GM12875 (cell line): ENCODE results near the gene CSH1.
"Not testable (repeated sequence)": the region's sequence is repeated elsewhere in the genome, so short reads cannot be mapped to it uniquely, and the experiment has no call there.

ENCODE experiments used
- H3K4me3 ChIP-seq: one replicate; pipeline ENCODE4 v1.5.1; 2011; ENCODE audit warnings: low read depth, low read length, control low read depth
- CTCF ChIP-seq: IDR thresholded peaks from 2 replicates; pipeline ENCODE4 v1.5.1; 2011; ENCODE audit warnings: low read depth, mild to moderate bottlenecking, control low read depth, inconsistent platforms, low read length, moderate library complexity, borderline replicate concordance; ENCODE audit not compliant: insufficient read depth

Gene CSH1

GRCh38 chr17:63880706-63881105 lies 15.7 kb downstream of the CSH1 start:
- no peak overlapping the region for H3K4me3 ChIP-seq
- no peak for TF ChIP-seq CTCF

DNA sequence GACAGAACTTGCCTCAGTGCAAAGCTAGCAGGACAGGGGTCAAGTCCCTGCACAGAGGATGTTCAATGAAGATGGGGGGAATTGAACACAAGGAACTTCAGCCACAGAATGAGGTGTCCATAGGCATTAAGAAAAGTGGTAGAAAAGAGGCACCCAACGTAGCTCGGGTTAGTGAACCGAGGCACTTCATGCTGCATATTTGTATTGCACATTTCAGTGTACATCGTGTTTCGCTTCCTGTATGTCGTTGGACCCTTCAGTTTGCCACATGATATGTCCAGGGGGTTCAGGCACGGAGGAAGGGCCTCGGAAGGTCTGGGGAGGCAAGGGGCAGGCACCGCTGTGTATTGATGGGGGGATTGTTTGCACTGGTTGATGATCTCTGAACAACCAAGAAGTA lies 18.0 kb downstream of the CSH1 start:
- not testable (repeated sequence) for H3K4me3 ChIP-seq

- not testable (repeated sequence) for H3K4me3 ChIP-seq
Measured at GRCh38 chr17:63874693-63875092, 21.7 kb downstream of the CSH1 start.

DNA sequence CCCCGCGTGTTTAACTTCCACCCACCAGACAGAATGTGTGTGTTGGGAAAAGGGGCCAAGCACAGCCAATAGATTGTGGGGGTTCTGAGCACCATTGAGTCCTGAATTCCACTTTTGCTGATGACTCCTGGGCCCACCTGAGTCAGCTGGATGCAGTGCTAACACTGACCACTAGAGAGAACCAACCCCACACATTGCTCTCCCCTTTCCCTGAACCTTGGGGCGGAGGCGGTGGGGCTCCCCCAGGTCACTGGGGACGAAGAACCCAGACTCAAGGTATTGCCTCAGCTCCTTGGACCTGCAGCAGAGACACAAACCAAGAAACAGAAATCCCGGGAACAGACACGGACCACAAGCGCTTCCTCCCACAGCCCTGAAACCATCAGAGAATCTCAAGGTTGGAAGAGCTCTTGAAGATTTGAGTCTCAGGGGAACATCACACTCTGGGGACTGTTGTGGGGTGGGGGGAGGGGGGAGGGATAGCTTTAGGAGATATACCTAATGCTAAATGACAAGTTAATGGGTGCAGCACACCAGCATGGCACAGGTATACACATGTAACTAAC lies 22.2 kb downstream of the CSH1 start:
- H3K4me3 ChIP-seq: not testable (repeated sequence)

DNA sequence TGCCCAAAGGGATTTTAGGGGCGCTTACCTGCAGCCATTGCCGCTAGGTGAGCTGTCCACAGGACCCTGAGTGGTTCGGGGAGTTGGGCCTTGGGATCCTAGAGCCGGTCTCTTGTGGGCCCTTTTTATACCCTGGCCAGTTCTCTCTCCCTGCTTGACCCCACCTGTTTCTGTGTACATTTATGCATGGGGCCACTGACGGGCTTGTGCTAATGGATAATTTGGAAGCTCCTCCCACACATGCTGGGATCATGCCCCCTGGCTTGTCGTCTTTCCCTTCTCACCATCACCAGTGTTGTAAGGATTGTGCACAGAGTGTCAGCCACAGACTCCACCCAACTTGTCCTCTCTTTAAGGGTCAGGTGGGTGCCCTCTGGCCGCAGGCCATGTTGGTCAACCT lies 22.8 kb downstream of the CSH1 start, which contains the start of gene CSH2:
Gene CSH2 (minus strand): TSS at position 101 of the 400 bp plus-strand sequence. CDS start 63 bp downstream, at position 38.
- H3K4me3 ChIP-seq: not testable (repeated sequence)

- not testable (repeated sequence) for H3K4me3 ChIP-seq
Measured at GRCh38 chr17:63871646-63872365, 24.6 kb downstream of the CSH1 start.

- not testable (repeated sequence) for H3K4me3 ChIP-seq
Measured at GRCh38 chr17:63870292-63870665, 26.1 kb downstream of the CSH1 start.

DNA sequence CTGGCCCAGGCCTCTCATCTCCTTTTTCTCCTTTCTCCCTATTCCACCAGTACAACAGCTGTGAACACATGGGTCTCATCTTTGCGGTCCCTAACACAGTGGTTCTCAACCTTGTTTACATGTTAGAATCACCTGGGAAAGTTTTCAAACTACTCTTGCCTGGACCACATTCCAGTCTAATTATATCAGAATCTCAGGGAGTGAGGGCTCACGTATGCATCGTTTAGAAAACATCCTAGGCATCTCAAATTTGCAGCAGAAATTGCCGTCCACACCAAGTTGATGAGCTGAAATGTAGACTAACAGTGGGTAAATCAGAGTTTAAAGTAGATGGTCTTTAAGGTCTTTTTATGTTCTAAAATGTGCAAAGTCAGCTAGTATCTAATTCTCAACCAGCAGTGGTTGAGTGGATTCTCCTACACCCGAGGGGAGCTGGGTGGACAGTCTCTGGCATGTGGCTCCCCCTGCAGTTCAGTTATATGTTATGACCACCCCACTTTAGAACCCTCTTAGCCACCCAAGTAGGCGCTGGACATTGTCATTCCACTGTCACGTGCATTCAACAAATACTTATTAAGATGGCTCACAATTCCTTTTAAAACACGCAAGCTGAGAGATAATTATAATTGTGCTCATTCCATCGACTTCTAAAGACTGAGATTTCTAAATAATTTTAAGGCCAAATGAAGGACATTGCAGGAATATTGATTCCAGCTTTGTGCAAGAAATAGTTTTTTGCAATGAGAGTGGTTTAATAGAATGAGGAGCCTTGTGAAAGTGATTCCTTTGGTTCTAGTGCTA lies 26.7 kb downstream of the CSH1 start:
- peak; percentile 9; the same call in 1 of the 2 replicates for TF ChIP-seq CTCF
- not testable (repeated sequence) for H3K4me3 ChIP-seq

- not testable (repeated sequence) for H3K4me3 ChIP-seq
- TF ChIP-seq CTCF: peak; percentile 27; the same call in 1 of the 2 replicates
Measured at GRCh38 chr17:63866625-63867024, 29.7 kb downstream of the CSH1 start.

GRCh38 chr17:63859257-63859656 lies 37.1 kb downstream of the CSH1 start:
- TF ChIP-seq CTCF: no peak
- no peak overlapping the region for H3K4me3 ChIP-seq

GRCh38 chr17:63856425-63856824 lies 39.9 kb downstream of the CSH1 start:
- H3K4me3 ChIP-seq: not testable (repeated sequence)
